Right cardiac atrium (tissue), 5 donors: ENCODE measurements around the gene RLN3. TPM values are rescaled to one million over a fixed set of nuclear protein-coding genes. Genes with fewer than 3 reads are reported as not detected.

Source experiments
- ATAC-seq, 2 donors: fragments of 200-7000 bp; cut with Tn5 transposase; one replicate each; pipeline versions ENCODE4 v1.8.0 to v1.9.1; 2020; ENCODE audit warnings: moderate library complexity in 2 of 2, mild to moderate bottlenecking in 1 of 2
- DNase-seq, 3 donors: peaks; one replicate each; pipeline ENCODE4 v3.0.0-alpha.2; 2020
- H3K27ac ChIP-seq: one replicate; pipeline ENCODE4 v1.5.1; 2013; ENCODE audit warnings: mild to moderate bottlenecking, low read length, control low read depth, moderate library complexity
- H3K27me3 ChIP-seq: one replicate; pipeline ENCODE4 v1.6.1; 2013; ENCODE audit not compliant: control insufficient read depth, insufficient read depth
- H3K4me1 ChIP-seq: one replicate; pipeline ENCODE4 v1.6.1; 2013; ENCODE audit warnings: low read length; ENCODE audit not compliant: control insufficient read depth, insufficient read depth
- H3K4me3 ChIP-seq: one replicate; pipeline ENCODE4 v1.5.1; 2013; ENCODE audit warnings: low read length, control low read depth
- H3K9me3 ChIP-seq: one replicate; pipeline ENCODE4 v1.6.1; 2013; ENCODE audit warnings: low read length; ENCODE audit not compliant: control insufficient read depth
- WGBS: extraction: QIAGEN DNeasy Blood & Tissue Kit; methylation state at CpG from one replicate; pipeline ENCODE4 v1.1.7; 2013; 5-methylcytosine and 5-hydroxymethylcytosine counted together
- intact Hi-C, 4 donors: fragments of 100-400 bp; cut with DNase I; formaldehyde crosslinking; loops; one replicate each; pipeline versions ENCODE4 v1.11.0 to v1.14.0; 2022 to 2023
- long read RNA-seq, 4 donors: library from polyadenylated mRNA; unstranded; transcript quantifications; one replicate each; pipeline ENCODE4 v2.0.0, GENCODE V29; 2020 to 2021
- polyA plus RNA-seq: library from polyadenylated mRNA; stranded (reverse); fragments of 200-250 nt; gene quantifications from one replicate; pipeline ENCODE4 v1.2.3, GENCODE V29; 2013
- total RNA-seq, 4 donors: library from RNA; stranded (reverse); fragmentation: NEBNext Ultra II Directional; extraction: Animal tissue kit (Norgen Biotek cat#: 25700); gene quantifications; one replicate each; pipeline ENCODE4 v1.2.1, GENCODE V29; 2021
- donor health status: healthy with polysubstance abuse.
- donor health status: DM: no; HTN: yes; CAD: no.
- donor health status: DM: no; HTN: no; CAD: no.
- donor health status: DM: no; HTN: yes; CAD: no; lungs with severe emphysema.
- donor health status: DM: yes; HTN: yes; CAD: no.

Gene RLN3, protein sequence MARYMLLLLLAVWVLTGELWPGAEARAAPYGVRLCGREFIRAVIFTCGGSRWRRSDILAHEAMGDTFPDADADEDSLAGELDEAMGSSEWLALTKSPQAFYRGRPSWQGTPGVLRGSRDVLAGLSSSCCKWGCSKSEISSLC
- total RNA-seq, result not detected
- not detected for polyA plus RNA-seq
- long read RNA-seq, donor 1, result 0 reads
- long read RNA-seq, donor 2, result 0 reads
- long read RNA-seq, donor 3, result 0 reads
- long read RNA-seq, donor 4, result 0 reads

DNA sequence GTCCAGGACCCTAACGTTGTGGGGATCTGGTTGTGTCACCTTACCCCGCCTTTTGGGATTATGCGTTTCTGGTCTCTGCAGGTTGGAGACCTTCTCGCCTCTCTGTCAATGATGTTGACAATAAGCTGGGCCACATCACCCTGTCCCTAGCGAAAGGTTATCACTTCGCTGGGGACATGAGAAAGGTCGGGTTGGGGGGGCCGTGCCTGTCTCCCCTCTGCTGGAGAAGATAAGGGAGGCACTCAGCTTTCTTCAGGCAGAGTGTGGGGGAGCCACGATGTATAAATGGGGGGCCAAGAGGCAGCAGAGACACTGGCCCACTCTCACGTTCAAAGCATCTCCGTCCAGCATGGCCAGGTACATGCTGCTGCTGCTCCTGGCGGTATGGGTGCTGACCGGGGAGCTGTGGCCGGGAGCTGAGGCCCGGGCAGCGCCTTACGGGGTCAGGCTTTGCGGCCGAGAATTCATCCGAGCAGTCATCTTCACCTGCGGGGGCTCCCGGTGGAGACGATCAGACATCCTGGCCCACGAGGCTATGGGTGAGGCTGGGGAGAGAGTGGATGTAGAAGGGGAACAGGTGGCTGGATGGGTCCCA is at the start of gene RLN3:
TSS of gene RLN3 (plus strand) at position 293 of the 595 bp plus-strand sequence. CDS start at position 350, 57 bp downstream.
- DNase-seq (peak in 1 of 3 donors; percentile 43), ATAC-seq (no peak)
- H3K27ac ChIP-seq, result no peak within 1 kb of the TSS
- intact Hi-C loops, result no loop called here
- WGBS, result 56% methylated on average over 24 of the region's 24 CpGs
- no peaks in the 10 kb centered on the region for H3K27me3 ChIP-seq
- no peaks in the 10 kb centered on the region for H3K4me1 ChIP-seq
- H3K4me3 ChIP-seq, result no peak within 1 kb of the TSS
- H3K9me3 ChIP-seq, result no peaks in the 10 kb centered on the region

DNA sequence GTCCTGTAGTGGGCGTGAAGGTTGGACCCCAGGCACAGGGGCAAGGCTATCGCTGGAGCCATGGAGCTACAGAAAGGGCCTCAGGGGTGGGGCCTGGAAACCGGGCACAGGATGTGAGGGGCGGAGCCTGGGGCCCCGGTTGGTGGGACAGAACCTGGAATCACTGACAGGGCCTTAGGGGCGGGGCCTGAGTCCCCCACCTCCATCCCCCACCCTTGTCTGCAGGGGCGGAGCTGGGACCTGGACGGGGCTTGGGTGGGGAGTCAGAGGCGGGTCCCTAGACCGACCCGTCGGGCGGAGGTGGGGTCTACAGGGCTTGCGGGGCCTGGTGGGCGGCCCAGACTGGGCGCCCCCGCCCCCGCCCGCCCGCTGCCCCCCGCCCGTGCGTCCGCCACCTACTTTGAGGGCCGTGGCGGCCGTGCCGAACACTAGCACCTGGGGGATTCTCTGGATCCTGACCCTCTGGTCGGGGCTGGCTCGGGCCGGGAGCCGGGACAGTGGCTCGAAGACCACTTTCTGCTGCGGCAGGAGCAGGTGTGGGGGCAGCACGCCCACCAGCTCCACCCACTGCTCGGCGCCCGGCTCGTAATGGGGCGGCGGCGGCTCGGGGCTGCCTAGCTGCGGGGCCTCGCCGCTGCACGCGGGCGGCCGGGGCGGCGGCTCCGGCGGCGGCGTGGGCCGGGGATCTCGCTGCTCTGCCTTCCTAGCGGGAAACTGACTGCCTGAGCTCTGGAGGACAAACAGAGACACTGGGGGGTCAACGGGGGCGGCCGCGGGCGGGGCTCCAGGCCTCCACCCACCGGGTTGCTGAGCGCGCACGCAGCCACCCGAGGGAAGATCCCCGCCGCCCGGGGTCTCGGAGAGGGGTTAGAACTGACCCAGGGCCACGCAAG is 49.4 kb upstream of the RLN3 start:
- H3K9me3 ChIP-seq, result no peaks in the 10 kb centered on the region
- no peaks in the 10 kb centered on the region for H3K27me3 ChIP-seq
- H3K4me3 ChIP-seq, result peak overlapping the region; percentile 62
- 5% methylated on average over 74 of the region's 74 CpGs for WGBS
- DNase-seq, result peak; percentile 89 to 96 (median 96)
- intact Hi-C loops, result no loop called here
- peak; percentile 88 to 91 for ATAC-seq
- peaks cover 9% of the 10 kb centered on the region for H3K4me1 ChIP-seq
- H3K27ac ChIP-seq, result peak overlapping the region; percentile 53

DNA sequence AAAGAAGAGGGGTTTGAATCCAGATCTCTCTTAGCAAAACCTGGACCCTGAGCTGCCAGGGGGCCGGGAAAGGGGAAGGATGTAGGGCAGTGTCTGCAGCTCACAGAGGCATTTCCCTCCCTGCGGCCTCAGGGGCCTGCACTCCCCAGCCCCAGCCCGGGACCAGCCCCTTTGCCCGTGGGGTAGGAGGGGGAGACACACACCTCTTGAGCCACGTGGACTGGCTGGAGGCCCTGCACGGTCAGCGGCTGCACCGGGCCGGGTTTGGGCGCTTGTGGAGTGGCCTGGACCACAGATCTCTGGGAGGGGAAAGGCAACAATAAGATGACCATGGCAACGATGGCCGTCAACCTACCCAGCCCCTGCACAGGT is 48.7 kb upstream of the RLN3 start:
- 15% methylated on average over 12 of the region's 12 CpGs for WGBS
- Histone ChIP-seq H3K4me3 (peak overlapping the region; percentile 62), H3K9me3 (no peaks in the 10 kb centered on the region), H3K27ac (no peak overlapping the region), H3K27me3 (no peaks in the 10 kb centered on the region), H3K4me1 (peaks cover 9% of the 10 kb centered on the region)
- DNase-seq, result peak in 2 of 3 donors; percentile 66 to 77
- peak in 1 of 2 donors; percentile 18 for ATAC-seq
- intact Hi-C loops, result no loop called here

DNA sequence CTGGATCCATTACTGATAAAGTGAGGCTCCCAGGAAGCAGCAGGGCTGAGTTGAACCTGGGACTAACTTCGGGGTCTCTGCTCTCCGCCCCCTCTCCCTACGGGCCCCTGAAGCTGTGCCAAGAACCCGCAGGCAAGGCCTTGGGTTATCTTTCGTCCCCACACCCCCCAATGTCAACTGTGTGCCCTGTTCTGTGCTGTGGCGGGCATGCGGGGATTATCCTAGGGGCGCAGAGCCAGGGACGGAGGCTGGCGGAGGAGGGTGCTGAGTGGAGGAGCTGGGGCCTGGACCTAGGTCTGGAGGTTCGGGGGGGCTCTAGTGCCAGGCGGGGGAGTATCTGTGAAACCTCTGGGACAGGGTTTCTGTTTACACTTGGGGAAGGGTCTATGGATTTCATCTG is 48.3 kb upstream of the RLN3 start:
- no peaks in the 10 kb centered on the region for H3K9me3 ChIP-seq

DNA sequence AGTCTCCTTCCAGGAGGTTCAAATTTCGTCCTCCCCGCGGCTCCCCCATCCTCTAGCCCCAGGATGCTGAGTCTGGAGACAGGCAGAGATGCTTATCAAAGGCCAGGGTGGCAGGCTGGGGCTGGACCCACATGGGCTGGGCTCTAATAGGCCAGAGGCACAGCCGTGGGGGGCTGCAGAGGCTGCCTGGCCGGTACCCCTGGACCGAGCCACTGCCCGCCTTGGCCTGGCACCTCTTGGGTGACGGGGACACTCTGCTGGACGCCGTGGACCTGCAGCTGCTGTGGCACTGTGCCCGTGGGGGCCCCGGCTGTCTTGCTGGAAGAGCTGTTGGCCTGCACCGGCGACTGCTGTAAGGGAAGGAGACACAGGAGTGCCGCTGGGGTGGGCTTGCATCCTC is 47.6 kb upstream of the RLN3 start:
- ATAC-seq (no peak), DNase-seq (peak in 2 of 3 donors; percentile 19 to 65)
- 89% methylated on average over 15 of the region's 15 CpGs for WGBS
- Histone ChIP-seq H3K4me3 (no peak overlapping the region), H3K9me3 (no peaks in the 10 kb centered on the region), H3K27ac (no peak overlapping the region), H3K27me3 (no peaks in the 10 kb centered on the region), H3K4me1 (peaks cover 8% of the 10 kb centered on the region)
- intact Hi-C loops, result no loop called here

More for the DNA sequence above, 48.3 kb upstream of the RLN3 start:
- Histone ChIP-seq H3K27me3 (no peaks in the 10 kb centered on the region), H3K4me3 (no peak overlapping the region), H3K4me1 (peaks cover 9% of the 10 kb centered on the region), H3K27ac (no peak overlapping the region)
- peak in 1 of 3 donors; percentile 68 for DNase-seq
- ATAC-seq, result no peak
- intact Hi-C loops, result no loop called here
- WGBS, result 80% methylated on average over 12 of the region's 12 CpGs

DNA sequence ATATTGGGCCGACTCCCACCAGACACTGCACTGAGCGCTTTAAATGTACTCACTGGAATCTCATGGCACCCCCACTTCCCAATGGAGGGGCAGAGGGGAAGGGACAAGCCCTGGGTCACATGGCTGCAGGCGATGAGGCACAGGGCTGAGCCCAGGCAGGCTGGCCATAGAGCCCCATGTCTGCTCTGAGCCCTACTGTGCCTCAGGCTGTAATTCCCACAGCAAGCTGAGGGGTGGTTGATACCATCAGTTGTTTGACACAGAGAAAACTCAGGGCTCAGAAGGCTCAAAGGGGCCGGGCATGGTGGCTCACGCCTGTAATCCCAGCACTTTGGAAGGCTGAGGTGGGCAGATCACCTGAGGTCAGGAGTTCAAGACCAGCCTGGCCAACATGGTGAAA is 46.9 kb upstream of the RLN3 start:
- ATAC-seq (no peak), DNase-seq (no peak)
- no peak overlapping the region for H3K27ac ChIP-seq
- peaks cover 5% of the 10 kb centered on the region for H3K4me1 ChIP-seq
- H3K27me3 ChIP-seq, result no peaks in the 10 kb centered on the region
- 93% methylated on average over 5 of the region's 5 CpGs for WGBS
- no peaks in the 10 kb centered on the region for H3K9me3 ChIP-seq
- H3K4me3 ChIP-seq, result no peak overlapping the region
- intact Hi-C loops, result no loop called here

DNA sequence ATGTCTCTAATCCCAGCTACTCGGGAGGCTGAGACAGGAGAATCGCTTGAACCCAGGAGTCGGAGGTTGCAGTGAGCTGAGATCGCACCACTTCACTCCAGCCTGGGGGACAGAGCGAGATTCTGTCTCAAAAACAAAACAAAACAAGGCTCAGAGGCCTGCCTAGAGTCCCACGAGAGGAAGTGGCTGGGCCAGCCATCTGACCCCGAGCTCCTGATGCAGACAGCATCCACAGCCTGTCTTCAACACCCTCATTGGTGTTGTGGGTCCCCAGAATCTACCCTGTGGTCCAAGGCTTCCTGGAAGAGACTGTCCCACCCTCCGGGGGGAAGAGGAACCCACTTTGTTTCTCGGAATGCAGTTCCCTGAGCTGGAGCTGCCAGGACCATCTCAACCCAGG is 46.5 kb upstream of the RLN3 start:
- Histone ChIP-seq H3K27ac (no peak overlapping the region), H3K27me3 (no peaks in the 10 kb centered on the region), H3K4me3 (no peak overlapping the region), H3K9me3 (no peaks in the 10 kb centered on the region), H3K4me1 (peaks cover 5% of the 10 kb centered on the region)
- intact Hi-C loops, result no loop called here
- ATAC-seq (no peak), DNase-seq (no peak)
- WGBS, result 72% methylated on average over 9 of the region's 9 CpGs

DNA sequence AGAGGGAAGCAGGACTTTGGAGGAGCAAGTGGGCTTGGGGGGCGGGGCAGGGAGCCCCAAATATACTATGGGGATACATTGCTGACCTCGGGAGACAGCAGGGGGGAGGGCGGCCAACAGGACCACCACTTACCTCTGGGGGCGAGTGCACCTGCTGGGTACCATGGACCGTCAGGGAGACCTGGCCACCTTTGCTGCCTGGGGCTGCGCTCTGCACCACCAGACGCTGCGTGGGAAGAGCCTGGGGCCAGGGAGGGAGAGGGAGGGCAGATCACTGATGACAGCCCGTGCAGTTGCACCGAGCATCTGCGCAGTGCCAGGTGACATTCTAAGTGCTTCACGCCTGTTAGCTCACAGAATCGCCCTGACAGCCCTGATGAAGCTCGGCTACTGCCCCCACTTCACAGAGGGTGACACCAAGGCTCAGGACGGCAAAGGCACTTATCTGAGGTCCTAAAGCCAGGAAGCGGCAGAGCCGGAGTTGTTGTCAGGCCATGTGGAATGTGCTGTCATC is 45.9 kb upstream of the RLN3 start:
- intact Hi-C loops, result no loop called here
- no peaks in the 10 kb centered on the region for H3K27me3 ChIP-seq
- ATAC-seq (no peak), DNase-seq (peak in 2 of 3 donors; percentile 17 to 59)
- H3K9me3 ChIP-seq, result no peaks in the 10 kb centered on the region
- no peak overlapping the region for H3K27ac ChIP-seq
- WGBS, result 94% methylated on average over 17 of the region's 17 CpGs
- no peak overlapping the region for H3K4me3 ChIP-seq
- H3K4me1 ChIP-seq, result peaks cover 5% of the 10 kb centered on the region

DNA sequence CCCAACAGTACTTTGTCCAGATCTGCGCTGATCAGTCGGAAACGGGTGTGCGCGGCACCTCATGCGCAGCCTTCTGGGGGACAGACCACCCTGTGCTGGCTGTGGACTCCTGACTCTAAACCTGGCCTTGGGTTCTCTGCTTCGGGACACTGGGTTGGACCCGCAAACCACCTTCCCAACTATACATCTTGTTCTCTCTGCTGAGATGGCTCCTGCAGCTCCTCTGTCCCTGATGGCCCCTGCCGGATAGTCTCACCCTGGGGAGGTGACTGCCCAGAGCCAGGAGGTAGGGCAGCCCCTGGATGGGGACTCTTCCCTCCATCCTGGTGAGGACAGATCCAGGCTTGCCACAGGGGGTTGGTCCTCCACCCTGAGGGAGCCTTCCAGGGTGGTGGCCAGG is 45.2 kb upstream of the RLN3 start:
- WGBS, result 96% methylated on average over 9 of the region's 9 CpGs
- intact Hi-C loops, result no loop called here

DNA sequence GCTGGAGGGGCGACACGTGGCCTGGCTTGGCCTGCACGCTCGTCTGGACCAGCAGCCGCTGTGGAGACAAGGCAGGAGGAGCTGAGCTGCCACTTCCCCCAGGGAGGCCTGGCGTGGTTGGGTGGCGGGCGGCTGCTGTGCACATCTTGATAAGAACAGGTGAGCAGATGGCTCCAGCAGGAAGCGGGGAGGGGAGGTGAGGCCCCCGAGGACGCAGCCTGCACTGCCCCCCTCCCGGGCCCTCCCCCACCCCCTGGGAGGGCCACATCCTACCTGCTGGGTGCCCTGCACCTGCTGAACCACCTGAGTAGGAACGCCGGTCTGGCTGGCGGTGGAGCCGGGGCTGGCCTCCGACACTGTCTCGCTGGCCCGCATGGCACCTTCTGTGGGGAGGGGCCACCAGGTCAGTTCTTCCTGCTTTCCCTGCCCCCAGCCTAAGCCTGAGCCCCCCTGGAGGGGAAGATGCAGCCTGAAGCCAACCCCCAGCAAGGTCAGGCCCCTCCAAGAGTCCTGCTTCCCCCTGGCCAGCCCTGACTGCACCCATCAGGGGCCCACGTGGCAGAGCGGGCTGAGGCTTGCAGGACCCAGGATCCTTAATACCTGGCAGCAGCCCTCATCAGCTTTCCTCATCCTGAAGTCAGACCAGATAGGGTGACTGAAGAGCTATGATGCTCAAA is 44.6 kb upstream of the RLN3 start:
- WGBS, result 93% methylated on average over 21 of the region's 21 CpGs
- DNase-seq (peak in 1 of 3 donors; percentile 66), ATAC-seq (no peak)
- no peaks in the 10 kb centered on the region for H3K9me3 ChIP-seq
- H3K4me1 ChIP-seq, result peaks cover 10% of the 10 kb centered on the region
- intact Hi-C loops, result no loop called here
- no peak overlapping the region for H3K27ac ChIP-seq
- no peak overlapping the region for H3K4me3 ChIP-seq
- no peaks in the 10 kb centered on the region for H3K27me3 ChIP-seq

More for the DNA sequence above, 45.2 kb upstream of the RLN3 start:
- H3K4me1 ChIP-seq, result peaks cover 10% of the 10 kb centered on the region
- no peaks in the 10 kb centered on the region for H3K9me3 ChIP-seq
- no peaks in the 10 kb centered on the region for H3K27me3 ChIP-seq
- no peak for ATAC-seq
- no peak overlapping the region for H3K4me3 ChIP-seq
- no peak overlapping the region for H3K27ac ChIP-seq
- peak in 1 of 3 donors; percentile 40 for DNase-seq
